ENCODE data around the gene ZNF804B. TPM values are rescaled to one million over a fixed set of nuclear protein-coding genes. Genes with fewer than 3 reads are reported as not detected.

Gene ZNF804B
- total RNA-seq, 2 experiments from 2014 or later: not detected

- Histone ChIP-seq H3K9me3 (ENCODE audit: low read length) (no peaks in the 10 kb centered on the region), H3K4me1 (ENCODE audit: insufficient read depth, low read length, poor library complexity, severe bottlenecking) (no peaks in the 10 kb centered on the region), H3K27ac (ENCODE audit: low read depth, low read length, poor library complexity, severe bottlenecking) (no peak overlapping the region), H3K4me3 (ENCODE audit: low read depth, low read length, poor library complexity, severe bottlenecking) (no peak overlapping the region), H3K79me2 (ENCODE audit: insufficient read depth, low read depth, low read length) (no peaks in the 10 kb centered on the region), H3K9me2 (ENCODE audit: insufficient read depth, low read length) (no peaks in the 10 kb centered on the region), H4K20me1 (ENCODE audit: insufficient read depth, low read length) (no peaks in the 10 kb centered on the region), H3K36me3 (ENCODE audit: insufficient read depth, low read length) (no peaks in the 10 kb centered on the region), H2AFZ (ENCODE audit: low read length) (no peak overlapping the region), H3K4me2 (ENCODE audit: low read length) (no peak overlapping the region)
- DNase-seq (ENCODE audit: low spot score): no peak
- BruUV-seq (replicated peaks): no TSS peak
- intact Hi-C loops (cut with micrococcal nuclease; ENCODE audit: unreplicated experiment): no loop called here
- TF ChIP-seq EZH2phosphoT487 (IDR thresholded peaks at IDR 0.05; ENCODE audit: borderline replicate concordance, low read depth, low read length) (no peak), CTCF (conservative IDR thresholded peaks at IDR 0.05; ENCODE audit: low read length) (no peak)
- CTCF ChIA-PET (ENCODE audit: unreplicated experiment): no interaction called here
- POLR2A ChIA-PET: interaction anchor here (0.8 kb wide), 1 partner anchor 9 kb away, joined by 3 read pairs; no protein-coding TSS in a partner anchor
Observed at GRCh38 chr7:89060234-89060633, 300.7 kb downstream of the ZNF804B start.

GRCh38 chr7:89064831-89065230 is 305.3 kb downstream of the ZNF804B start:
- Histone ChIP-seq H3K79me2 (ENCODE audit: insufficient read depth, low read depth, low read length) (no peaks in the 10 kb centered on the region), H3K36me3 (ENCODE audit: insufficient read depth, low read length) (no peaks in the 10 kb centered on the region), H3K9me2 (ENCODE audit: insufficient read depth, low read length) (no peaks in the 10 kb centered on the region), H3K27ac (ENCODE audit: low read depth, low read length, poor library complexity, severe bottlenecking) (no peak overlapping the region), H3K4me2 (ENCODE audit: low read length) (no peak overlapping the region), H3K4me3 (ENCODE audit: low read depth, low read length, poor library complexity, severe bottlenecking) (no peak overlapping the region), H3K4me1 (ENCODE audit: insufficient read depth, low read length, poor library complexity, severe bottlenecking) (no peaks in the 10 kb centered on the region), H2AFZ (ENCODE audit: low read length) (no peak overlapping the region), H4K20me1 (ENCODE audit: insufficient read depth, low read length) (no peaks in the 10 kb centered on the region), H3K9me3 (ENCODE audit: low read length) (no peaks in the 10 kb centered on the region)
- TF ChIP-seq EZH2phosphoT487 (IDR thresholded peaks at IDR 0.05; ENCODE audit: borderline replicate concordance, low read depth, low read length): no peak
- no peak for TF ChIP-seq CTCF (conservative IDR thresholded peaks at IDR 0.05; ENCODE audit: low read length)
- no peak for DNase-seq (ENCODE audit: low spot score)
- intact Hi-C loops (cut with micrococcal nuclease; ENCODE audit: unreplicated experiment): no loop called here
- no TSS peak for BruUV-seq (replicated peaks)
- POLR2A ChIA-PET: interaction anchor here (1.1 kb wide), 1 partner anchor 16 kb away, joined by 3 read pairs; no protein-coding TSS in a partner anchor
- CTCF ChIA-PET (ENCODE audit: unreplicated experiment): interaction anchor here (0.5 kb wide), 1 partner anchor 197 kb away, joined by 3 read pairs; no protein-coding TSS in a partner anchor

- Histone ChIP-seq H3K9me3 (ENCODE audit: low read length) (no peaks in the 10 kb centered on the region), H3K36me3 (ENCODE audit: insufficient read depth, low read length) (no peaks in the 10 kb centered on the region), H3K4me2 (ENCODE audit: low read length) (no peak overlapping the region), H3K27ac (ENCODE audit: low read depth, low read length, poor library complexity, severe bottlenecking) (no peak overlapping the region), H3K9me2 (ENCODE audit: insufficient read depth, low read length) (no peaks in the 10 kb centered on the region), H3K79me2 (ENCODE audit: insufficient read depth, low read depth, low read length) (no peaks in the 10 kb centered on the region), H3K4me1 (ENCODE audit: insufficient read depth, low read length, poor library complexity, severe bottlenecking) (no peaks in the 10 kb centered on the region), H3K4me3 (ENCODE audit: low read depth, low read length, poor library complexity, severe bottlenecking) (no peak overlapping the region), H4K20me1 (ENCODE audit: insufficient read depth, low read length) (no peaks in the 10 kb centered on the region), H2AFZ (ENCODE audit: low read length) (no peak overlapping the region)
- intact Hi-C loops (cut with micrococcal nuclease; ENCODE audit: unreplicated experiment): no loop called here
- TF ChIP-seq EZH2phosphoT487 (IDR thresholded peaks at IDR 0.05; ENCODE audit: borderline replicate concordance, low read depth, low read length): no peak
- no peak for TF ChIP-seq CTCF (conservative IDR thresholded peaks at IDR 0.05; ENCODE audit: low read length)
- ChIA-PET POLR2A (interaction anchor here (0.5 kb wide), 1 partner anchor 56 kb away, joined by 3 read pairs; no protein-coding TSS in a partner anchor), CTCF (ENCODE audit: unreplicated experiment) (no interaction called here)
- no peak for DNase-seq (ENCODE audit: low spot score)
- no TSS peak for BruUV-seq (replicated peaks)
Observed at GRCh38 chr7:89067048-89067447, 307.5 kb downstream of the ZNF804B start.

Data from OCI-LY7 (cell line).